GM19467 (cell line): ENCODE results near the gene CKS1B.
A peak's percentile ranks its signal among the peaks of the same experiment; 100 is the strongest.

Source experiments
- ATAC-seq: cut with Tn5 transposase; IDR thresholded peaks from one replicate; pipeline ENCODE4 v1.9.1; 2021; ENCODE audit warnings: mild to moderate bottlenecking, moderate library complexity; ENCODE audit not compliant: unreplicated experiment

CKS1B gene

DNA sequence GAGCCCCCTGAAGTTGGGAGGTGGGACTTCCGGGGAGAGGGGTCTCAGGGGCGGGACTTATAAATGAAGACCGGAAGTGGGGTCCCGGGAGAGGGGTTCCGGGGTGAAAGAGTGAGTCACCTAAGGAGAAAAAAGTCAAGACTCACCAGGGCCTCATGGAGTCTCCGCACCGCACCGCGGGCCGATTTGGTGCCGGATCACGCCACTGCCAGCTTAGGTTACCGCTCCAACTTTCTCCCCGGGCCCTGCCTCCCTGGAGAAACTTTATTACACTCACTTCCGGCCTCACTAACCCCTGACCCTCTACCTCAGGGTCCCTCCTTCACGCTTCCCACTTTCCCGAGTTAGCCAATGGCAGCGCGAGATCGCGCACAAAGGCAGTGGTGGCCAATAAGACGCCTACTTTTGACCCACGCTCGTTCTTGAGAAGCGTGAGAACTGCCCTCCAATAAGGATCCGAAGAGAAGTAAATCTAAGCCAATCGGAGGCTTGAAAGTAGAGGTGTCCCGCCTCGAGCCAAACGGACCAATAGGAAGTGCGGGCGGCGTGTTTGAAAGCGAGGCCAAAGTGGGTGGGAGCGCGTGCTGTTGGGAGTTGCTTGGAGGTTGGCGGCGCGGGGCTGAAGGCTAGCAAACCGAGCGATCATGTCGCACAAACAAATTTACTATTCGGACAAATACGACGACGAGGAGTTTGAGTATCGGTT lies at the start of gene CKS1B:
TSS of gene CKS1B (plus strand) at position 580 of the 706 bp plus-strand sequence. CDS start at position 645, 65 bp downstream.
- peak; percentile 79 for ATAC-seq

DNA sequence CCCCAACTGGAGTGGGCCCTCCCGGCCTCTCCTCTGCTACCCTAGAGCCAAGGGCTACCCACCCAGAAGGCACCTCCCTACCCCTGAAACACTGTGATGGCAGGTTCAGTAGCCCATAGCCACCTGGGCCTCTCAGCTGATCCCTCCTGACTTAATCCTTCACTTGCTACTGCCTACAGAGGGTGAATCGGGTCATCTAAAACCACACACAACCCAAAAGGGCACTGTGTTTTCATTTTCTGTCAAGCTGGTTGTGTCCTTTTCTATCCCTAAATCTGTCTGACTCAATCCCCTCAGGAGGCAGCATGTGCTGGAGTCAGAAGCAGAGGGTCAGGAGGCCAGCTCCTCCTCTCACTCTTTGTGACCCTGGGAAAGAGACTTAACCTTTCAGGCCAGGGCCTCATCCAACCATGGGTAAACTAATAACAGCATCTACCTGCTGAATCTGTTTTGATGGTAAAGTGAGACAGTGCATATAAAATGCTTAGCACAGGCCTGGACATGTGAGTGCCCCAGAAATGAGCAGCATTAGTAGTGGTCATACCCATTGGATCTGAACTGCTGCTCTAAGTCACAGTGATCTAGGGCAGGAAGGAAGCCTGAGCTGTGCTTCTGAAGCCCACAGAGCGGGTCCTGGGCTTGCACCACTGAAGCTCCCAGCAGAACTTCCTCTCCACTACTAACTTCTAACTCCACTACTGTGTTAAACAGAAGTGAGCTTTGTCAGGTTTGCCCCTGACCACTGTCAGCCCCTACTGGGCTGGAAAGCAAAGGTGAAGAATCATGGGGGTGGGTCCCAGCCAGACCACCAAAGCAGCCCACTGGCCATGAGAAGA lies 48.9 kb upstream of the CKS1B start:
- ATAC-seq = no peak

DNA sequence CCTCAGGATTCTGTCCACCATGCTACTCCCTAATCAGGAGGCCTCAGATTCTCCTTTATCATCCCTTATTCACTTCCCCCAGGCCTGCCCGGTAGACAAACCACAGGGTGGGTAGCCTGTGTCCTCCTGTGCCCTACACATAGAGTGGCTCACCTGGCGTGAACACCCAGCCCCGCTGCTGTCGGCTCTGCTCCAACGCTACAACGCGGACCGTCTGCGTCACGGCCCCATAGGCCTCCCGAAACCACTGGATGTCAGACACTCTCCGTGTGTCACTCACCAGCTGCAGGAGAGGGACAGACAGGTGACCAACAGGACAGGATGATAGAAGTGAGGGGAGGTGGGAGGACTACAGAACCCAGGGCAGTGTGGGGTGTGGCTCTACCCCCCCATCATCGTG lies 48.3 kb upstream of the CKS1B start:
- ATAC-seq = no peak

DNA sequence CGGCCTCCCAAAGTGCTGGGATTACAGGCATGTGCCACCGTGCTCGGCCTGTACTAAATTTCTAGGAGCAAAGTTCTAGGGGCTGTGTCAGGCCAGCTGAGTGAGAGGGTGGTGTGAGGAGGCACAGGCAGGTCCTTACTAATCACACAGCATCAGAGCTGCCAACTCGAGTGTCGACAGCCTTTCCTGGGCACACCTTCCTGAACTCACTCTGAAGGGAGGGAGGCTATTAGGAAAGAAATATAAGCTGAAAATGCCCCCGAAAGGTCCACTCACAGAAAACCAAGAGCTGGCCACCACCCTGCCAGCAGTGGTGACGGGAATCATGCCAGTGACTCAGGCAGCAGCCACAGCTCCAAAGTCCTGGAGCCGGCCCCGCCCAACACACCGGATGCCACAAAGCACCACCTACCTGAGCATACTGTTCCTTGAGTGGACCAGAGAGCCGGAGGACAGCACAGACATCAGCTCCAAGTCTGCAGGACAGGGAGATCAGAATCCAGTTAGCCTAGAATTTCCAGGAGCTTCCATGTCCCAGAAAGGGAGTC lies 42.5 kb upstream of the CKS1B start:
- ATAC-seq = no peak

DNA sequence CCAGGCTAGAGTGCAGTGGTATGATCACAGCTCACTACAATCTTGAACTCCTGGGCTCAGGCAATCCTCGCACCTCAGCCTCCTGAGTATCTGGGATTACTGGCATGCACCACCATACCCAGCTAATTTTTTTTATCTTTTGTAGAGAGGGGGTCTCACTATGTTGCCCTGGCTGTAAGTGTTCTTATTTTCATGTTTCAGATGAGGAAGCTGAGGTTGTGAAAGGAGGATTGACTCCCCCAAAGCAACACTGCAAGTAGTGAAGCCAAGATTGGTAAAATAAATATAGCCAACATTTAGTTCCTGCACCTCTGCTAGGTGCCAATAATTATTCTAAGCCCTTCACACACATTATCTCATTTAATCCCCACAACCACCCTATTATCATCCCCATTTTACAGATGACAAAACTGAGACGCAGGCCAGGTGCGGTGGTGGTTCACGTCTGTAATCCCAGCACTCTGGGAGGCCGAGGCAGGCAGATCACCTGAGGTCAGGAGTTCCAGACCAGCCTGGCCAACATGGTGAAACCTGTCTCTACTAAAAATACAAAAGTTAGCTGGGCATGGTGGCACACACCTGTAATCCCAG lies 40.0 kb upstream of the CKS1B start:
- ATAC-seq = no peak

DNA sequence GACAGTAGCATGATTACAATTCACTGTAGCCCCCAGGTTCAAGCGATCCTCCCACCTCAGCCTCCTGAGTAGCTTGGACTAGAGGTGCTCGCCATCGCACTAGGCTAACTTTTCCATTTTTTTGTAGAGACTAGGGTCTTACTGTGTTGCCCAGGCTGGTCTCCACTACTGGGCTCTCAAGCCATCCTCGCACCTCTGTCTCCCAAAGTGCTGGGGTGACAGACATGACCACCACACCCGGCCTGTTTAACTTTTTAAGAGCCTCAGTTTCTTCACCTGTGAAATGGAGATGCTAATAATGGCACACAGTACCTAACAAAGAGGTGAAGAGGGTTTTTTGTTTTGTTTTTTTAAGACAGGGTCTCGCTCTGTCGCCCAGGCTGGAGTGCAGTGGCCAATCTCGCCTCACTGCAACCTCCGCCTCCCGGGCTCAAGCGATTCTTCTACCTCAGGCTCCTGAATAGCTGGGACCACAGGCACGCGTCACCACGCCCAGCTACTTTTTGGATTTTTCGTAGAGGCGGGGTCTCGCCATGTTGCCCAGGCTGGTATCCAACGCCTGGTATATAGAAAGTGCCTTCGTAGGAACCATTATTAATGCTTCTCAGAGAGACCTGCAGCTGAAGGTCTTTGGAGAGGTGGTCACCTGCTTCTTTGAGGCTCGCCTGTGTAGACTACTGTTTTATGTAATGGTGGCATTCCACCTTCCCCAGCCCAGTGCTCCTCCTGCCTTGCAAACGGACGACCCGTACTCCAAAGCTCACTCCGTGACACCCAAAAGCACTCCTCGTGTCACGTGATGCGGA lies 38.5 kb upstream of the CKS1B start:
- no peak for ATAC-seq

DNA sequence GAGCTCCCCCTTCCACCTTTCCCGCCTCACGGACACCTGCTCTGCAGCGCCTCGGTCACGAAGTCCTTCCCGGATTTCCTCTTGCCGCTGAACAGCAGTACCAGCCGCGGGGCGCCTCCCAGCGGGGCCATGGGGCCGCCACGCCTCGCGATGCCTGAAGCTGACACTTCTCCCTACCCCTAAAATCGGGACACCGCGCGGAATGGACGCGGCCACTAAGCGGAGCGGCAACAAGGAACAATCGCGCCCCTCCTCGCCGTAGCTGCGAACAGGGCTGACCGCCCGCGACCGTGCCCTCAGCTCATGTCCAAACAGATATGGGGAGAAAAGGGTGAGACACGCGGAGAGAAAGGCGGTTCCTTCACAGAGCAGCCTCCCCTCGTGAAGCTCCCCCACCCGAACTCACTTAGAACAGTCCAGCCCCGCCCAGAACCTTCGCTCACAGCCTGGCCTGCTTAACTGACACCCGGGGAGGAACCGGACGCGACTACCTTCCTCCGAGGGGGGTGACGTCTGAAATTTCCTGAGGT lies 37.9 kb upstream of the CKS1B start, which contains the start of gene PMVK:
TSS of gene PMVK (minus strand) at position 165 of the 530 bp plus-strand sequence. CDS start at position 131, 34 bp downstream.
- ATAC-seq = peak; percentile 73

DNA sequence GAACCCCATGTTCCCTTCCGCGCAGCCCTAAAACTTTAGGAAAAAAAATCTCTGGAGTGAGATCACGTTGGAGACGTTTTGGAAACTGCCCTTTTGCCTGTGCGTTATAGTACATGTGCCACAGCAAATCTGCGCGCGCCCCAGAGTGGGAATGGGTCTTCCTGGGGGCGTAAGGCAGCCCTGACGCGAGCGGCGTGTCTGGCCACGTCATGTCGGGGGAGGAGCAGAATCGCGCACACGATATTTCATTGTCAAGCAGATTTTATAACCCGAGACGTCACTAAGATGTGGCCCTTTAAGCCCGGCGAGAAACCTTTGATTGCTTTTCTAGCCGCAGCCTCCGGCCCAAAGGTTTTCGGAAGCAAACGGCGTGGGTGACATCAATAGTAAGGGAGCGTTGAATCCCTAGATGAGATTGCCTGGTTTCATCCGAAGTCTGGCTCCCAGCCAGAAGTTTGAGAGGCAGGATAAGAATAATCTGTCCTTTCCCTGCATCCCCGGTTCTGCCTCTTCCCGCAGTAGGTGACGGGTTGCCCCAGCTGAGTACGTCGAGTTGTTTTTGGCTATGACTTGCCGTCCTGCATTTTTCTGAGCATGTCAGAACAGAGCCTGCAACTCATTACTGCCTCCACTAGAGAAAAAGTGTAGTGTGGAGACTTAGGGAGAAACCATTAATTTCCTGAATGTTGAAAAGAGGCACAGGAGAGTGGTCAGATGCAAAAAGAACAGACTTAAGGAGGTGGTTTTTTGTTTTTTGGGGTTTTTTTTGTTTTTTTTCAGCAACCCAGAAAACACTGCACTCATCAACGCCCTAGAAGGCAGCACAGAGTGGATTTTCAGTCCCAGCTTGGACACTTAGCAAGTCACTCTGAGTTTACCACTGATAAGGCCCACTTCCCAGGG lies 37.1 kb upstream of the CKS1B start:
- ATAC-seq = peak; percentile 51

DNA sequence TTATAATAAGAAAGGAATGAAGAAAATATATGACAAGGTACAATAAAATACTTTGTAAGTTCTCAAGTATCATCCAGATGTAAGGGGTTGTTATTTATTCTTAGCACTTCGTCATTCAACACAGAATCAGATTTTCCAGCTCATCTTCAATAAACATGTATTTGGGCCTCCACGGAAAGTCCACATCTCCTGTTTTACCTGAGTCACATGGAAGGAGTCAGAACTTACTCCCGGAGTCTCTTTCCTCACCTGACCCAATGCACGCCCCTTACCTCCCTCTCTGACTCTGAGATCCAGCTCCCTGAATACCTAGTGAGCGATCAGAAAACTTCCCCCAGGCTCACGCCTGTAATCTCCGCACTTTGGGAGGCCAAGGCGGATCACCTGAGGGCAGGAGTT lies 36.5 kb upstream of the CKS1B start:
- no peak for ATAC-seq

DNA sequence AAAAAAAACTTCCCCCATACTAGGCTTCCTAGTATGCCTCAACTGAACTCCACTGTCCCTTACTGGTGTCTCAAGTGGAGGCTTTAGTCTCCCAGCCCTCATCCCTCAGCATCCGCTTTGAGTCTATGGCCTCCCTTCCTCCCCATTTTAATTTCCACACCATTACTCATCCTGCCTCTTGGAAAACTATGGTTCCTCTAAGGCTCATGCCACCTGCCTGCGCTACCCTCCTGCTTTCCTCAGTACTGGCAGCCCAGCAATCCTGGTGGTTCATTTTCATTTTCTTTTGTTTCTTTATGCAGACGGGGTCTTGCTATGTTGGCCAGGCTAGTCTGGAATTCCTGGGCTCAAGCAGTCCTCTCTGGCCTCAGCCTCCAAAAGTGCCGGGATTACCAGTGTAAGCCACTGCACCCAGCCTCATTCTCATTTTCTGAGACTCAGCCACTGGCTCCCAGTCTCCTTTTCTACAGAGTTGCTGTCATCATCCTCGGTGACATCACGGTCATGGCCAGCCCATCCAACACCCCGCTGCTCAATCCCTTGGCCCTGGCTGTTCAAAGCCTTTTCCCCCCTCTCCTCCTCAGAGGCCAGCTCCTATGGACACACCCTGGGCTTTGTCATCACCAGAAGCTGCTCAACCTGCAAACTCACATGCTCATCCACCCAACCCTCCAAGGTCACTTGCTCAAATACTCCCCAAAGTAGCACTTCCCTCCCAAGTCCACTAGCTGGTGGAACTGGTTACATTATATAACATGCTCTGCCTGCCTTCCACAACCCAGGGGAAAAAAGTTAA lies 35.7 kb upstream of the CKS1B start:
- ATAC-seq = no peak

DNA sequence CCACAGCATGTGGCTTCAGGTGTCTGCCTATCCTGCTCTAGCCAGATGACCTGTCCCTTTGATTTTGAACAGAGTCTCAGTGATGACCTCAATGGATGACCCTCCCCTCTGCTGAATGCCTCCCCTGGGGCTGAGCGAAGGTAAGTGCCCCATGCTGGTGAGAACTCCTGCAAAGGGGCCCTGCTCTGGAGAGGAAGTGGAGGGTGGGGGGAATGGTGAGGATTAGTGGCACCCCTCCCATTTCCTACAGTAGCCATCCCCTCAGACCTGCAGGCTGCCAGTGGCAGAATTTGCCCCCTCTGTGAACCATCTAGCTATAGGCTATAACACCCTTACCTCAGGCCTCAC lies 34.3 kb upstream of the CKS1B start:
- no peak for ATAC-seq

DNA sequence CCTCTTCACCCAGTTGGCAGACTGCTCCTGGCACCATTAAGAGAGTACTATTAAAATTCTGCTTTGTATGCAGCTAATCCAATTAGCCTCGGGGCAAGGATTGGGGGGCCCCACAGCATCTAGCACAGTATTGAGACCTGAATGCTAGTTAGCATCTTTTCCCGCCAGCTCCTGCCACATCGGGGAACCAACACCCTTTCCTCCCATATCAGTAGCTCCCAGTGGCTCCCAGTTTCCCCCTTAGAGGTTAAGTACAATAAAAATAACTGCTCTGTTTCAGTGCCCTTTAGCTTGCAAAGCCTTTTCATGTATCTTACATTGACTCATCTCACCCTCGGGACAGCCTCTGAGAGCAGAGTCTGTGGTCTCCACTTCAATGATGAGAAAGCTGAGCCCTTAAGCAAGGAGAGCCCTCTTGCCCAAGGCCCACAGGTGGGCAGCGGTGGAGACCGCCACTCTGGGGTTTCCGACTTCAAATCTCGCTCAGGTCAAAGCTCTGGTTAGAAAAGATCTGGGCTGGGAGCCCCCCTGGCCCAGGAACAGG lies 33.8 kb upstream of the CKS1B start:
- no peak for ATAC-seq

DNA sequence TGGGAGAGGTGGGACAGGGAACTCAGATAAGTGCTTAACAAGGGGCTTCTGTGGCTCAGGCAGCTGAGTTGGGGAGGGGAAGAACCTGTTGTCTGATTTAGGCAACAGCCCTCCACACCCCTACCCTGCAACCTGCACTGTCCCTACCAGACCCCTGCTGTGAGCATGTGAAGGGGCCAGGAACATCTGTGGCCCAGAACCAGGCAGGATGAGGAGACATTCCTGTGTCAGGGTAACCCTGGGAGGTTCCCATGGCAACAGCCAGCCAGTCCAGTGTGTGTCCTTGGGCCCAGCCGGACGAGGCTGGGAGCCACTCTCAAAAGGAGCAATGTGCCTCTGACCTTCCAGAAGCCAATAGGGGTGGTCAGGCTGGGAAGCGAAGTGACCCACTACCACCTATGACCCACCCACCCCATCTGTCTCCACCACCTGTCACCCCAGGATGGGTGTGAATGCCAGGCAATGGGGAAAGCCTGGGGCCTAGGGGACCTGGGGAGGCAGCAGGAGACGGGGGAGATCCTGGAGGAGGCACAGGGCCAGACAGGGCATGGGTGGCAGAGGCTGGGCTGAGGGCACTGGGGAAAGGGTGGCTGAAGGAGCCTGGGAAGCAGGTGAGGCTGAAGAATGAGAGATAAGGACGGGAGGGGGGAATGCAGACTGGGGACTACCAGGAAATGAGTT lies 33.0 kb upstream of the CKS1B start:
- no peak for ATAC-seq

DNA sequence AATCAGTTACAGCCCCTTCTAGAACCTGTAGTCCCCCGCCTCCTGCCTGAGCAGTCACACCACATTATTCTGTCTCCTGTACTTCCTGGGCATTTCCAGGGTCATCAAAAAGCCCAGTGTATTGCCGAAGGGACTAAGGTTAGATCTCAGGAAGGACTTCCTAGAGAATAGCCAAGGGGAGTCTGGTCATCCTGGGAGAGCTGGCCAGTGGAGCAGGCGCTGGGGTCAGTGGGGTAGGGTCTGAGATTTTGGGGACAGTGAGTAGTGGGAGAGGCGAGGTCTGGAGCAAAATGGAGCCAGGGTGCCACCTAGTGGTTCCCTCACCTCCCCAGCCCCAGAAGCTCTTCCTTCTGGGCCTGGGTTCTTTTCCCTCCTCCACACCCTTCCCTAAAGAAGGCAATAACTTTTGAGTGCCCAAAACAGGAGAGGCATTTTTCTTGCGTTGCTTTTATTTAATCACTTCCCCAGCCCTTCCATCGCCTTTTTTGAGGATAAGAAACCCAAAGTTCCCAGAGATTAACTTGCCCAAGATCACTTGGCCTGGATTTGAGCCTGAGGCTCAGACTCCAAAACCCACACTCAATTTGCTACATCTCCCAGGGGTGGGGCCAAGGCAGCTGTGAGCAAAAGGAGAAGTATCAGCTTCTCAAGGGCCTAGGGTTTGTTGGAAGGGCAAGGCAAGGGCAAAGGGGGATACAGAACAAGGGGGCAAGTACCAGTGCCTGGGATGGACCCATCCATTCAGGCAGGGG lies 30.7 kb upstream of the CKS1B start:
- no peak for ATAC-seq

DNA sequence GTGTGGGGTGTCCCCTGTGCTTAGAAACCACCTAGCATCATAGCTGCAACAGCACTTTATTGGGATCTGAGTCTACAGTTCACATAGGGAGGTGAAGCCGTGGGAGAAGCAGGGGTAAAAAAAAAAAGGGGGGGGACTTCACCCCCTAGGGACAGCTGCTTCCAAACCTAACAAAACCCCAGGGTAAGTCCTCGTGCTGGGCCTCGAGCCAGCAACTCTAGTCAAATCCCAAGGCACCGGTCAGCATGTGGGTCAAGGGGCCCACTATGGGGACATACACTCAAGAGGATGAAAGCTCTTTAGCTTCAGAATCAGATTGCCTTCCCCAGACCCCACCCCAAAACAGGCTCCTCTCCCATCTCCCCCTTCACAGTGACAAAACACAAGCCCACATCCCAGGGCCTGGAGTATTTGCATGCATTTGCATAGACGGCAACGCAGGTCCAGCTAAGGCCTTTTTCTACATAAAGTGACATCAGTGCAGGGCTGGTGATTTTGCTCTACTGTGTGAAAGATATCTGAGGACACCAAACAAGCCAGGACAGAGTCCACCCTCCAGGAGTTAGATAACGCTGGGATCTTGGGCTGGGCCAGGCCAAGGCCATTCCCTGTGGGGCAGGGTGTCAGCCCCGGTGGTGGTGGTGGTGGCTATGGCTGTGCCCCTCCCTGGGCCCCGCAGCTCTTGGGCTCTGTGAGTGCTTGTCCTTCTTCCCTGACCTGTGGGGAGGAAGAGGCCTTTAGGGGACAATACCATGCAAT lies 29.9 kb upstream of the CKS1B start:
- no peak for ATAC-seq

DNA sequence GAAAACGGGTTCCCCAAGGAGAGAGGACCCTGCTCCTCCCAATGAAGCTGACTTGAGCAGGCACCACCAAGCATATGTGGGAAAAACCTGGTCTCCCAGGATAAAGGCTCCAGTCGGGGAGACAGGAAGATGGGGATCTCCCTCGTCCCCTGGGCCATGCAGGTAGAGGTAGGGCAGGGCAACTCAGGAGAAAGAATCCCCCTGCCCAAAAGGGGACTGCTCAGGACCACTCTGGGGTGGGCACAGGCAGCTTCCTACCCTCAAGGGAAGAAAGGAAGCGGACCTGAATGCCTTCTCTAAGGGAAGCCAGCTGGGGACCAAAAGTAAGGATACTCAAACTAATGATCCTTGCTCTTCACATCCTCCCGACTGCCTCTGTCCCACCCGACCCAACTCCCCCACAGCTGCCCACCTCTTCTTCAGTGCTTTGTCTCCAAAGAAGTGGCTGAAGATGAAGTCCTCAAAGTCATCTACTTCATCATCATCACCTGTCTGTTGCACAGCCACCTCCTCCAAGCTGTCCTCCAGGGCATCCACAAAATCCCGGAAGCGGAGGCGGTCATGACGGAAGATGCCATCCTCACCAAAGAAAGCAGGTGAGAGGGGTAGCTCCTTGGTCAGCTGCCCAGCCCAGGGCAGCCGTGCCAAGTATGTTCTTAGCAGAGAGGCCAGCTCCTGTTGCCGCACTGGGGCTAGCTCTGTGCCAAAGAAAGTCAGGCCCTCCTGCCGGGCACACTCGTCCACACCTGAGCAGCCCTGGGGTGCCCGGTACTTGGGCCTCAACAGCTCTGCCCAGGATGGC lies 29.1 kb upstream of the CKS1B start:
- ATAC-seq = no peak
